Bronchial epithelial cell (primary cell): ENCODE data around the gene CCDC197. TPM values are rescaled to one million over a fixed set of nuclear protein-coding genes. Genes with fewer than 3 reads are reported as not detected.
A peak's percentile ranks its signal among the peaks of the same experiment; 100 is the strongest.

Source experiments
- DNase-seq: peaks from one replicate; pipeline ENCODE4 v3.0.0-alpha.2; 2010; ENCODE audit warnings: low read depth
- FAIRE-seq: peaks from 2 replicates; lab custom pipeline; 2011; peaks lifted over from hg19 to GRCh38; lab: Jason Lieb, UNC
- H3K27me3 ChIP-seq: 2 replicates; pipeline ENCODE4 v1.5.1; 2011; ENCODE audit warnings: low read length; ENCODE audit not compliant: control insufficient read depth, insufficient read depth
- H3K36me3 ChIP-seq: 2 replicates; pipeline ENCODE4 v1.5.1; 2011; ENCODE audit warnings: low read length; ENCODE audit not compliant: control insufficient read depth, insufficient read depth
- H3K4me3 ChIP-seq: 2 replicates; pipeline ENCODE4 v1.5.1; 2011; ENCODE audit warnings: mild to moderate bottlenecking, low read depth, low read length, control low read depth
- CTCF ChIP-seq: IDR thresholded peaks from 2 replicates; pipeline ENCODE4 v1.5.1; 2011; ENCODE audit warnings: mild to moderate bottlenecking, moderate library complexity, low read length, control low read depth, inconsistent platforms; ENCODE audit not compliant: insufficient read depth, severe bottlenecking
- total RNA-seq: library from RNA; depleted of rRNA; stranded (reverse); fragments of >200 nt; gene quantifications from 2 replicates; pipeline ENCODE4 v1.2.1, GENCODE V29; 2014

Gene CCDC197
- total RNA-seq, 1 donor from 2014 or later = not detected

- no peak for DNase-seq
- Histone ChIP-seq H3K36me3 (no peaks in the 10 kb centered on the region), H3K27me3 (no peaks in the 10 kb centered on the region), H3K4me3 (no peak overlapping the region)
- no peak for TF ChIP-seq CTCF
- FAIRE-seq = no peak
Measured at GRCh38 chr14:93969082-93969828, 27.8 kb upstream of the CCDC197 start.

GRCh38 chr14:93970585-93970964, 26.5 kb upstream of the CCDC197 start:
- H3K27me3 ChIP-seq = no peaks in the 10 kb centered on the region
- FAIRE-seq (no peak), DNase-seq (peak; percentile 36)
- TF ChIP-seq CTCF = peak; percentile 58
- H3K4me3 ChIP-seq = no peak overlapping the region
- no peaks in the 10 kb centered on the region for H3K36me3 ChIP-seq

GRCh38 chr14:93970965-93971634, 26.0 kb upstream of the CCDC197 start:
- TF ChIP-seq CTCF = no peak
- no peak for DNase-seq
- no peak for FAIRE-seq
- H3K36me3 ChIP-seq = no peaks in the 10 kb centered on the region
- H3K4me3 ChIP-seq = no peak overlapping the region
- no peaks in the 10 kb centered on the region for H3K27me3 ChIP-seq

- no peaks in the 10 kb centered on the region for H3K27me3 ChIP-seq
- no peaks in the 10 kb centered on the region for H3K36me3 ChIP-seq
- no peak for TF ChIP-seq CTCF
- no peak overlapping the region for H3K4me3 ChIP-seq
- DNase-seq (no peak), FAIRE-seq (no peak)
Measured at GRCh38 chr14:93971635-93972027, 25.5 kb upstream of the CCDC197 start.

DNA sequence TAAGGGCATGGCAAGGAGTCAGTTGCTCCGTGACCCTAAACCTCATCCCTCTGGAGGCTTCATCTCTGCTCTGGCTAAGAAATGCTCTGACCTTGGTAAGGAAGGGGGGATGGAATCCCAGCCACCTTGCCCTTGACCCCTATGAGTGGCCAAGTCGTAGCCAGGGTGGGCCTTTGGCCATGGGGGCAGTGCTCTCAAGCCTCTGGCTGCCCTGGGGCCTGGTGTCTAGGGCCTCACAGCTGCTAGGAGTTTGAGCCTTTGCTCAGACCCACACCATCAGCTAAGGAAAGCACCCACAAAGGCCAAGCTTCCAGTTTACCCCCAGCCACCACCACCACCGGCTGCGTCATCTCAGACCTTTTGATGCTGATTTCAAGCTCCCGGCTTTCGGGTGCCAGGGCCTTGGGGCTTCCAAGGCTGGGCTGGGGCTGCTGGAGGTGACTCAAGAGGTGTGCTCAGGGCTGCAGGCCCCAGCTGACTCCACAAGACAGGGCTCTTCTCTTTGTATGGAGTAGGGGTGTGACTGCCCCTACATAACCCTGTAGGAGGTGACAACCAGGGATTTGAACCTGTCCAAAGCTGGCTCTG, 24.4 kb upstream of the CCDC197 start:
- DNase-seq = no peak
- TF ChIP-seq CTCF = no peak
- Histone ChIP-seq H3K36me3 (no peaks in the 10 kb centered on the region), H3K4me3 (no peak overlapping the region), H3K27me3 (no peaks in the 10 kb centered on the region)
- no peak for FAIRE-seq
